WTC11 (cell line): Measurements from ENCODE around the gene ATM. TPM values are rescaled to one million over a fixed set of nuclear protein-coding genes. Genes with fewer than 3 reads are reported as not detected.

Experiments
- ATAC-seq: fragments of 200-7000 bp; cut with Tn5 transposase; 2 replicates; pipeline ENCODE4 v1.10.0; 2021; ENCODE audit warnings: mild to moderate bottlenecking, moderate library complexity
- CTCF ChIA-PET: fragments of 300-600 bp; sonication (Branson Sonifier 250); formaldehyde crosslinking; loops from one replicate; lab custom pipeline; 2021; ENCODE audit warnings: antibody characterized with exemption; lab: Charles Lee
- POLR2A ChIA-PET: fragments of 350-600 bp; sonication (Branson Sonifier 250); formaldehyde crosslinking; loops from one replicate; lab custom pipeline; 2021; ENCODE audit warnings: antibody characterized with exemption; lab: Charles Lee
- DNase-seq: peaks from one replicate; pipeline ENCODE4 v3.0.0; 2021; ENCODE audit warnings: low spot score
- H3K27ac Mint-ChIP-seq: 2 replicates; pipeline ENCODE4 v1.8.0; 2021; ENCODE audit warnings: mixed read lengths
- H3K27me3 Mint-ChIP-seq: 2 replicates; pipeline ENCODE4 v1.8.0; 2021; ENCODE audit warnings: low read depth, mild to moderate bottlenecking, moderate library complexity, mixed read lengths
- H3K36me3 Mint-ChIP-seq: 2 replicates; pipeline ENCODE4 v1.8.0; 2021; ENCODE audit warnings: mixed read lengths
- H3K4me1 Mint-ChIP-seq: 2 replicates; pipeline ENCODE4 v1.8.0; 2022; ENCODE audit warnings: mixed read lengths
- H3K4me3 Mint-ChIP-seq: 2 replicates; pipeline ENCODE4 v1.8.0; 2021; ENCODE audit warnings: mild to moderate bottlenecking, moderate library complexity, mixed read lengths
- H3K9me3 Mint-ChIP-seq: 2 replicates; pipeline ENCODE4 v1.8.0; 2021; ENCODE audit warnings: mixed read lengths
- ATF1 ChIP-seq: sonication (generic); formaldehyde crosslinking; IDR thresholded peaks from 2 replicates; pipeline ENCODE4 v1.8.1; 2023; ENCODE audit warnings: mild to moderate bottlenecking, moderate library complexity, missing genetic modification reagents
- CREM ChIP-seq: sonication (generic); formaldehyde crosslinking; IDR thresholded peaks from 2 replicates; pipeline ENCODE4 v1.8.1; 2022; ENCODE audit warnings: mild to moderate bottlenecking, missing genetic modification reagents, moderate library complexity
- ELF4 ChIP-seq: sonication (generic); formaldehyde crosslinking; IDR thresholded peaks from 2 replicates; pipeline ENCODE4 v1.8.1; 2022; ENCODE audit warnings: low read depth, mild to moderate bottlenecking, moderate library complexity, missing genetic modification reagents
- FOXK1 ChIP-seq: sonication (generic); formaldehyde crosslinking; IDR thresholded peaks from 2 replicates; pipeline ENCODE4 v1.8.0; 2022; ENCODE audit warnings: mild to moderate bottlenecking, moderate library complexity, missing genetic modification reagents
- GRHL2 ChIP-seq: fragments of 250-450 bp; sonication (Bioruptor Pico); IDR thresholded peaks from 2 replicates; pipeline ENCODE4 v1.8.0; 2022; ENCODE audit warnings: mild to moderate bottlenecking, moderate library complexity; ENCODE audit not compliant: insufficient replicate concordance, severe bottlenecking
- GTF2I ChIP-seq: fragments of 250-450 bp; sonication (Bioruptor Pico); conservative IDR thresholded peaks from 2 replicates; pipeline ENCODE4 v1.4.0; 2021; ENCODE audit warnings: mild to moderate bottlenecking
- IRF2 ChIP-seq: sonication (generic); formaldehyde crosslinking; IDR thresholded peaks from 2 replicates; pipeline ENCODE4 v1.8.0; 2022; ENCODE audit warnings: low read depth, missing genetic modification reagents, borderline replicate concordance
- JUN ChIP-seq: sonication (generic); formaldehyde crosslinking; IDR thresholded peaks from 2 replicates; pipeline ENCODE4 v1.8.0; 2023; ENCODE audit warnings: mild to moderate bottlenecking, missing genetic modification reagents
- NFE2L1 ChIP-seq: sonication (generic); formaldehyde crosslinking; IDR thresholded peaks from 2 replicates; pipeline ENCODE4 v1.8.1; 2023; ENCODE audit warnings: missing genetic modification reagents
- NR2C2 ChIP-seq: sonication (generic); formaldehyde crosslinking; IDR thresholded peaks from 2 replicates; pipeline ENCODE4 v1.8.0; 2022; ENCODE audit warnings: mild to moderate bottlenecking, missing genetic modification reagents
- OVOL2 ChIP-seq: fragments of 250-450 bp; sonication (Bioruptor Pico); IDR thresholded peaks from 2 replicates; pipeline ENCODE4 v1.9.0; 2021; ENCODE audit warnings: mild to moderate bottlenecking, borderline replicate concordance
- SMAD4 ChIP-seq: sonication (generic); formaldehyde crosslinking; IDR thresholded peaks from 2 replicates; pipeline ENCODE4 v1.8.0; 2022; ENCODE audit warnings: mild to moderate bottlenecking, missing genetic modification reagents
- SOX15 ChIP-seq: fragments of 250-450 bp; sonication (Bioruptor Pico); IDR thresholded peaks from 2 replicates; pipeline ENCODE4 v1.9.0; 2021; ENCODE audit warnings: mild to moderate bottlenecking
- TEAD4 ChIP-seq: sonication (generic); formaldehyde crosslinking; IDR thresholded peaks from 2 replicates; pipeline ENCODE4 v1.8.0; 2022; ENCODE audit warnings: mild to moderate bottlenecking, missing genetic modification reagents
- TP53 ChIP-seq: sonication (generic); formaldehyde crosslinking; IDR thresholded peaks from 2 replicates; pipeline ENCODE4 v1.8.1; 2023; ENCODE audit warnings: mild to moderate bottlenecking, missing genetic modification reagents
- ZNF121 ChIP-seq: sonication (generic); formaldehyde crosslinking; IDR thresholded peaks from 2 replicates; pipeline ENCODE4 v1.8.0; 2023; ENCODE audit warnings: missing genetic modification reagents
- total RNA-seq: library from RNA; stranded (reverse); gene quantifications from 3 replicates; pipeline ENCODE4 v1.2.3, GENCODE V29; 2021
- TF ChIP-seq, protein P1 (sequence below): fragments of 250-450 bp; sonication (Bioruptor Pico); IDR thresholded peaks from 2 replicates; pipeline ENCODE4 v1.9.0; 2021; ENCODE audit warnings: mild to moderate bottlenecking
- TF ChIP-seq, protein P2 (sequence below): sonication (generic); formaldehyde crosslinking; IDR thresholded peaks from 2 replicates; pipeline ENCODE4 v1.8.0; 2022; ENCODE audit warnings: mild to moderate bottlenecking, missing genetic modification reagents
- TF ChIP-seq, protein P3 (sequence below): sonication (generic); formaldehyde crosslinking; IDR thresholded peaks from 2 replicates; pipeline ENCODE4 v1.8.1; 2023; ENCODE audit warnings: mild to moderate bottlenecking, missing genetic modification reagents, moderate library complexity
- TF ChIP-seq, protein P4 (sequence below): sonication (generic); formaldehyde crosslinking; IDR thresholded peaks from 2 replicates; pipeline ENCODE4 v1.8.1; 2022; ENCODE audit warnings: mild to moderate bottlenecking, missing genetic modification reagents, moderate library complexity, borderline replicate concordance
- TF ChIP-seq, protein P5 (sequence below): sonication (generic); formaldehyde crosslinking; IDR thresholded peaks from 2 replicates; pipeline ENCODE4 v1.8.1; 2022; ENCODE audit warnings: low read depth, missing genetic modification reagents, borderline replicate concordance
- TF ChIP-seq, protein P6 (sequence below): sonication (generic); formaldehyde crosslinking; IDR thresholded peaks from 2 replicates; pipeline ENCODE4 v1.8.0; 2023; ENCODE audit warnings: mild to moderate bottlenecking, missing genetic modification reagents
- TF ChIP-seq, protein P7 (sequence below): fragments of 200-600 bp; IDR thresholded peaks from 2 replicates; pipeline ENCODE4 v1.8.0; 2022; ENCODE audit warnings: antibody characterized with exemption
- TF ChIP-seq, protein P8 (sequence below): fragments of 250-450 bp; sonication (Bioruptor Pico); IDR thresholded peaks from 2 replicates; pipeline ENCODE4 v1.9.0; 2021; ENCODE audit warnings: mild to moderate bottlenecking, borderline replicate concordance

ATM gene
- total RNA-seq, 1 experiment from 2014 or later: 49.5 TPM

DNA sequence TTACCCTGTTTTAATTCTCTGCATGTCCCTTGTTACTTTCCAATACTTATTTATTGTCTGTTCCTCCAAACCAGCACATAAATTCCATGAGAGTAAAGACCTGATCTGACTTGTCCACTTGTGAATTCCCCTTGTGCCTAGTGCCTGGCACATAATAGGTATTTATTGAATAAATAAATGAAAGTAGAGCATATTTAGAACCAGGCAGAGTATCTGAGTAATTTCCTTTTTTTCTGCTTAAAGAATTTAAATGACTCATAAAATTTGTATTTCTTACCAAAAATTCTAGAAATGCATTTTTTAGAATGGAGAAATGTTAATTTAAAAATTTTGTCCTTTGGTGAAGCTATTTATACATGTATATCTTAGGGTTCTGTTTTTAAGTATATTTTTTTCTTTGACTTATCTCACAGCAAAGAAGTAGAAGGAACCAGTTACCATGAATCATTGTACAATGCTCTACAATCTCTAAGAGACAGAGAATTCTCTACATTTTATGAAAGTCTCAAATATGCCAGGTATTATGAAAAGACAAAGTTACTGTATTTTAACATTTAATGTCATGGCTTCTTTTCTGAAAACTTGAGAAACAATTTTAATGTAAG, 96.8 kb downstream of the ATM start (continued):
- TF ChIP-seq ZNF121 (CRISPR knock-in tag) (no peak), FOXK1 (no peak)
- TF ChIP-seq, protein P1, sequence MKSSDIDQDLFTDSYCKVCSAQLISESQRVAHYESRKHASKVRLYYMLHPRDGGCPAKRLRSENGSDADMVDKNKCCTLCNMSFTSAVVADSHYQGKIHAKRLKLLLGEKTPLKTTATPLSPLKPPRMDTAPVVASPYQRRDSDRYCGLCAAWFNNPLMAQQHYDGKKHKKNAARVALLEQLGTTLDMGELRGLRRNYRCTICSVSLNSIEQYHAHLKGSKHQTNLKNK: no peak
- TF ChIP-seq, protein P2, sequence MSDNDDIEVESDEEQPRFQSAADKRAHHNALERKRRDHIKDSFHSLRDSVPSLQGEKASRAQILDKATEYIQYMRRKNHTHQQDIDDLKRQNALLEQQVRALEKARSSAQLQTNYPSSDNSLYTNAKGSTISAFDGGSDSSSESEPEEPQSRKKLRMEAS: no peak
- TF ChIP-seq, protein P3, sequence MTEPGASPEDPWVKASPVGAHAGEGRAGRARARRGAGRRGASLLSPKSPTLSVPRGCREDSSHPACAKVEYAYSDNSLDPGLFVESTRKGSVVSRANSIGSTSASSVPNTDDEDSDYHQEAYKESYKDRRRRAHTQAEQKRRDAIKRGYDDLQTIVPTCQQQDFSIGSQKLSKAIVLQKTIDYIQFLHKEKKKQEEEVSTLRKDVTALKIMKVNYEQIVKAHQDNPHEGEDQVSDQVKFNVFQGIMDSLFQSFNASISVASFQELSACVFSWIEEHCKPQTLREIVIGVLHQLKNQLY (CRISPR knock-in tag): no peak
- TF ChIP-seq, protein P4, sequence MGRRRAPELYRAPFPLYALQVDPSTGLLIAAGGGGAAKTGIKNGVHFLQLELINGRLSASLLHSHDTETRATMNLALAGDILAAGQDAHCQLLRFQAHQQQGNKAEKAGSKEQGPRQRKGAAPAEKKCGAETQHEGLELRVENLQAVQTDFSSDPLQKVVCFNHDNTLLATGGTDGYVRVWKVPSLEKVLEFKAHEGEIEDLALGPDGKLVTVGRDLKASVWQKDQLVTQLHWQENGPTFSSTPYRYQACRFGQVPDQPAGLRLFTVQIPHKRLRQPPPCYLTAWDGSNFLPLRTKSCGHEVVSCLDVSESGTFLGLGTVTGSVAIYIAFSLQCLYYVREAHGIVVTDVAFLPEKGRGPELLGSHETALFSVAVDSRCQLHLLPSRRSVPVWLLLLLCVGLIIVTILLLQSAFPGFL: no peak

DNA sequence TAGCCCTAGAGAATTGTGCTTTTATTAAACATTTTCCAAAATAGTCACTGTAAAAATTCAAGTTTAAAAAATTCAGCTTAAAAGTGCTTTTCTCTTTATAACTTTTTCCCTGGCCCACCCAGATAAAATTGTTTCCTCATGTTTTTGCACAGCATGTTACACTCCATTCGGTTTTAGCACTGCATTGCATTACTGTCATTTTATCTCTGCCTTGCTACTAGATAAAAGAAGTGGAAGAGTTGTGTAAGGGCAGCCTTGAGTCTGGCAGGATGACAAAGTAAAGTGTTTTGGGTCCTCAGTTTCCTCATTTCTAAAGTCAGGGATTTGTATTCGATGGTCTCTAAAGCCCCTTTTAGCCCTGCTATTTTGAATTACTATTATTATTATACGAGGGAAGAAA, 99.8 kb downstream of the ATM start:
- no peaks in the 10 kb centered on the region for H3K27me3 Mint-ChIP-seq
- no peaks in the 10 kb centered on the region for H3K4me1 Mint-ChIP-seq
- no peak overlapping the region for H3K27ac Mint-ChIP-seq
- H3K9me3 Mint-ChIP-seq: no peaks in the 10 kb centered on the region
- ATAC-seq: no peak
- POLR2A ChIA-PET: no interaction called here
- CTCF ChIA-PET: no interaction called here
- no peak for DNase-seq
- H3K4me3 Mint-ChIP-seq: no peak overlapping the region
- peaks cover 20% of the 10 kb centered on the region for H3K36me3 Mint-ChIP-seq
- TF ChIP-seq OVOL2 (CRISPR knock-in tag): no peak
- no peak for TF ChIP-seq TP53 (CRISPR knock-in tag)
- no peak for TF ChIP-seq JUN (CRISPR knock-in tag)
- TF ChIP-seq CREM (CRISPR knock-in tag): no peak
- no peak for TF ChIP-seq ELF4 (CRISPR knock-in tag)
- TF ChIP-seq GTF2I (CRISPR knock-in tag): no peak
- TF ChIP-seq, protein P5, sequence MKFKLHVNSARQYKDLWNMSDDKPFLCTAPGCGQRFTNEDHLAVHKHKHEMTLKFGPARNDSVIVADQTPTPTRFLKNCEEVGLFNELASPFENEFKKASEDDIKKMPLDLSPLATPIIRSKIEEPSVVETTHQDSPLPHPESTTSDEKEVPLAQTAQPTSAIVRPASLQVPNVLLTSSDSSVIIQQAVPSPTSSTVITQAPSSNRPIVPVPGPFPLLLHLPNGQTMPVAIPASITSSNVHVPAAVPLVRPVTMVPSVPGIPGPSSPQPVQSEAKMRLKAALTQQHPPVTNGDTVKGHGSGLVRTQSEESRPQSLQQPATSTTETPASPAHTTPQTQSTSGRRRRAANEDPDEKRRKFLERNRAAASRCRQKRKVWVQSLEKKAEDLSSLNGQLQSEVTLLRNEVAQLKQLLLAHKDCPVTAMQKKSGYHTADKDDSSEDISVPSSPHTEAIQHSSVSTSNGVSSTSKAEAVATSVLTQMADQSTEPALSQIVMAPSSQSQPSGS: no peak
- TF ChIP-seq NR2C2 (CRISPR knock-in tag): no peak
- no peak for TF ChIP-seq SMAD4
- TF ChIP-seq NFE2L1: no peak
- TF ChIP-seq ATF1 (CRISPR knock-in tag): no peak
- TF ChIP-seq, protein P6, sequence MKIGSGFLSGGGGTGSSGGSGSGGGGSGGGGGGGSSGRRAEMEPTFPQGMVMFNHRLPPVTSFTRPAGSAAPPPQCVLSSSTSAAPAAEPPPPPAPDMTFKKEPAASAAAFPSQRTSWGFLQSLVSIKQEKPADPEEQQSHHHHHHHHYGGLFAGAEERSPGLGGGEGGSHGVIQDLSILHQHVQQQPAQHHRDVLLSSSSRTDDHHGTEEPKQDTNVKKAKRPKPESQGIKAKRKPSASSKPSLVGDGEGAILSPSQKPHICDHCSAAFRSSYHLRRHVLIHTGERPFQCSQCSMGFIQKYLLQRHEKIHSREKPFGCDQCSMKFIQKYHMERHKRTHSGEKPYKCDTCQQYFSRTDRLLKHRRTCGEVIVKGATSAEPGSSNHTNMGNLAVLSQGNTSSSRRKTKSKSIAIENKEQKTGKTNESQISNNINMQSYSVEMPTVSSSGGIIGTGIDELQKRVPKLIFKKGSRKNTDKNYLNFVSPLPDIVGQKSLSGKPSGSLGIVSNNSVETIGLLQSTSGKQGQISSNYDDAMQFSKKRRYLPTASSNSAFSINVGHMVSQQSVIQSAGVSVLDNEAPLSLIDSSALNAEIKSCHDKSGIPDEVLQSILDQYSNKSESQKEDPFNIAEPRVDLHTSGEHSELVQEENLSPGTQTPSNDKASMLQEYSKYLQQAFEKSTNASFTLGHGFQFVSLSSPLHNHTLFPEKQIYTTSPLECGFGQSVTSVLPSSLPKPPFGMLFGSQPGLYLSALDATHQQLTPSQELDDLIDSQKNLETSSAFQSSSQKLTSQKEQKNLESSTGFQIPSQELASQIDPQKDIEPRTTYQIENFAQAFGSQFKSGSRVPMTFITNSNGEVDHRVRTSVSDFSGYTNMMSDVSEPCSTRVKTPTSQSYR: no peak
- no peak for TF ChIP-seq SOX15 (CRISPR knock-in tag)
- TF ChIP-seq, protein P7, sequence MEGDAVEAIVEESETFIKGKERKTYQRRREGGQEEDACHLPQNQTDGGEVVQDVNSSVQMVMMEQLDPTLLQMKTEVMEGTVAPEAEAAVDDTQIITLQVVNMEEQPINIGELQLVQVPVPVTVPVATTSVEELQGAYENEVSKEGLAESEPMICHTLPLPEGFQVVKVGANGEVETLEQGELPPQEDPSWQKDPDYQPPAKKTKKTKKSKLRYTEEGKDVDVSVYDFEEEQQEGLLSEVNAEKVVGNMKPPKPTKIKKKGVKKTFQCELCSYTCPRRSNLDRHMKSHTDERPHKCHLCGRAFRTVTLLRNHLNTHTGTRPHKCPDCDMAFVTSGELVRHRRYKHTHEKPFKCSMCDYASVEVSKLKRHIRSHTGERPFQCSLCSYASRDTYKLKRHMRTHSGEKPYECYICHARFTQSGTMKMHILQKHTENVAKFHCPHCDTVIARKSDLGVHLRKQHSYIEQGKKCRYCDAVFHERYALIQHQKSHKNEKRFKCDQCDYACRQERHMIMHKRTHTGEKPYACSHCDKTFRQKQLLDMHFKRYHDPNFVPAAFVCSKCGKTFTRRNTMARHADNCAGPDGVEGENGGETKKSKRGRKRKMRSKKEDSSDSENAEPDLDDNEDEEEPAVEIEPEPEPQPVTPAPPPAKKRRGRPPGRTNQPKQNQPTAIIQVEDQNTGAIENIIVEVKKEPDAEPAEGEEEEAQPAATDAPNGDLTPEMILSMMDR: no peak
- TF ChIP-seq, protein P8, sequence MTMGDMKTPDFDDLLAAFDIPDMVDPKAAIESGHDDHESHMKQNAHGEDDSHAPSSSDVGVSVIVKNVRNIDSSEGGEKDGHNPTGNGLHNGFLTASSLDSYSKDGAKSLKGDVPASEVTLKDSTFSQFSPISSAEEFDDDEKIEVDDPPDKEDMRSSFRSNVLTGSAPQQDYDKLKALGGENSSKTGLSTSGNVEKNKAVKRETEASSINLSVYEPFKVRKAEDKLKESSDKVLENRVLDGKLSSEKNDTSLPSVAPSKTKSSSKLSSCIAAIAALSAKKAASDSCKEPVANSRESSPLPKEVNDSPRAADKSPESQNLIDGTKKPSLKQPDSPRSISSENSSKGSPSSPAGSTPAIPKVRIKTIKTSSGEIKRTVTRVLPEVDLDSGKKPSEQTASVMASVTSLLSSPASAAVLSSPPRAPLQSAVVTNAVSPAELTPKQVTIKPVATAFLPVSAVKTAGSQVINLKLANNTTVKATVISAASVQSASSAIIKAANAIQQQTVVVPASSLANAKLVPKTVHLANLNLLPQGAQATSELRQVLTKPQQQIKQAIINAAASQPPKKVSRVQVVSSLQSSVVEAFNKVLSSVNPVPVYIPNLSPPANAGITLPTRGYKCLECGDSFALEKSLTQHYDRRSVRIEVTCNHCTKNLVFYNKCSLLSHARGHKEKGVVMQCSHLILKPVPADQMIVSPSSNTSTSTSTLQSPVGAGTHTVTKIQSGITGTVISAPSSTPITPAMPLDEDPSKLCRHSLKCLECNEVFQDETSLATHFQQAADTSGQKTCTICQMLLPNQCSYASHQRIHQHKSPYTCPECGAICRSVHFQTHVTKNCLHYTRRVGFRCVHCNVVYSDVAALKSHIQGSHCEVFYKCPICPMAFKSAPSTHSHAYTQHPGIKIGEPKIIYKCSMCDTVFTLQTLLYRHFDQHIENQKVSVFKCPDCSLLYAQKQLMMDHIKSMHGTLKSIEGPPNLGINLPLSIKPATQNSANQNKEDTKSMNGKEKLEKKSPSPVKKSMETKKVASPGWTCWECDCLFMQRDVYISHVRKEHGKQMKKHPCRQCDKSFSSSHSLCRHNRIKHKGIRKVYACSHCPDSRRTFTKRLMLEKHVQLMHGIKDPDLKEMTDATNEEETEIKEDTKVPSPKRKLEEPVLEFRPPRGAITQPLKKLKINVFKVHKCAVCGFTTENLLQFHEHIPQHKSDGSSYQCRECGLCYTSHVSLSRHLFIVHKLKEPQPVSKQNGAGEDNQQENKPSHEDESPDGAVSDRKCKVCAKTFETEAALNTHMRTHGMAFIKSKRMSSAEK (CRISPR knock-in tag): no peak
- no peak for TF ChIP-seq IRF2 (CRISPR knock-in tag)
- no peak for TF ChIP-seq TEAD4
- TF ChIP-seq GRHL2 (CRISPR knock-in tag): no peak
